ENCODE results near the gene USP24.
"Not testable (repeated sequence)": the region's sequence is repeated elsewhere in the genome, so short reads cannot be mapped to it uniquely, and the experiment has no call there.

USP24 gene

DNA sequence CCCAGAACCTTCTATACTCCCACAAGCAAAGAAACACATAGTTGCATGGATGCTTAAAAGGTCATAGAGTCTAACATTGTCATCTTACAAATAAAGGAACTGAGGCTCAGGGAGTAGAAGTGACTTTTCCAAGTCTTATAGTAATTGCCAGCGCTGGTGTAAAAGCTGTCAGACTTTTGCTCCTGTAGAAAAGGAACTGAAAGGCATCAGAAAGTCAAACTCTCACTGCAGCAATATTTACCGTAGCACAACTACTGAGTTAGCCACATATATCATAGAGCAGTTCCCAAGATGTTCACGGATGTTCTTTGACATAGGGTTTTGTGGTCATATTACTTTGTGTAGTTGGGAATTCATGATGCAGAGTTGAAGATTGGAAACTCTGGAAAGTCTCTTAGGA lies 16.6 kb upstream of the USP24 start:
- Histone ChIP-seq H3K36me3 (ENCODE audit: control insufficient read depth in 5 of 5, insufficient read depth in 5 of 5, low read length in 5 of 5) (no peaks in the 10 kb centered on the region), H3K9ac (ENCODE audit: low read length in 5 of 5) (no peak overlapping the region), H3K9me3 (ENCODE audit: control insufficient read depth in 5 of 5, low read length in 5 of 5) (no peaks in the 10 kb centered on the region), H3K27ac (ENCODE audit: low read depth, low read length) (no peak overlapping the region), H3K27me3 (ENCODE audit: control insufficient read depth in 5 of 5, insufficient read depth in 4 of 5, low read length in 5 of 5) (no peaks in the 10 kb centered on the region), H3K4me3 (ENCODE audit: low read depth in 1 of 5, low read length in 5 of 5) (no peak overlapping the region), H3K4me1 (ENCODE audit: control insufficient read depth in 5 of 5, insufficient read depth in 5 of 5, low read length in 5 of 5) (peaks cover 0 to 17% (median 8%) of the 10 kb centered on the region in 5 donors)

- Histone ChIP-seq H3K4me3 (ENCODE audit: low read depth in 1 of 5, low read length in 5 of 5) (no peak overlapping the region), H3K27me3 (ENCODE audit: control insufficient read depth in 5 of 5, insufficient read depth in 4 of 5, low read length in 5 of 5) (no peaks in the 10 kb centered on the region), H3K36me3 (ENCODE audit: control insufficient read depth in 5 of 5, insufficient read depth in 5 of 5, low read length in 5 of 5) (no peaks in the 10 kb centered on the region), H3K4me1 (ENCODE audit: control insufficient read depth in 5 of 5, insufficient read depth in 5 of 5, low read length in 5 of 5) (peaks cover 0 to 13% (median 8%) of the 10 kb centered on the region in 5 donors), H3K27ac (ENCODE audit: low read depth, low read length) (no peak overlapping the region), H3K9me3 (ENCODE audit: control insufficient read depth in 5 of 5, low read length in 5 of 5) (no peaks in the 10 kb centered on the region), H3K9ac (ENCODE audit: low read length in 5 of 5) (no peak overlapping the region)
Observed at GRCh38 chr1:55230659-55231058, 15.5 kb upstream of the USP24 start.

DNA sequence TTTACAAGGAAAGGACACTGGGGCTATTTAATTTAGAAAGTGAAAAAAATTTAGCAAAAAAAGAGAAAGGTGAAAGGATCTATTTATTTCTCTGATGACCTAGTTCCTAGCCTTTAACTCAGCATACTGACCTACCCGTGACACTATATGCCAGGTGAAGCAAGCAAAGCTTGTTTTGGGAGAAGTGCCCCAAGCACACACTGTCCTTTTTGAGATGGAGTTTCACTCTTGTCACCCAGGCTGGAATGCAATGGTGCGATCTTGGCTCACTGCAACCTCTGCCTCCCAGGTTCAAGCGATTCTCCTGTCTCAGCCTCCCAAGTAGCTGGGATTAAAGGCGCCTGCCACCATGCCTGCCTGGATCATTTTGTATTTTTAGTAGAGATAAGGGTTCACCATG lies 14.6 kb upstream of the USP24 start:
- H3K4me1 ChIP-seq (ENCODE audit: control insufficient read depth in 5 of 5, insufficient read depth in 5 of 5, low read length in 5 of 5); H3K27me3 ChIP-seq (ENCODE audit: control insufficient read depth in 5 of 5, insufficient read depth in 4 of 5, low read length in 5 of 5); H3K36me3 ChIP-seq (ENCODE audit: control insufficient read depth in 5 of 5, insufficient read depth in 5 of 5, low read length in 5 of 5); H3K27ac ChIP-seq (ENCODE audit: low read depth, low read length); H3K4me3 ChIP-seq (ENCODE audit: low read depth in 1 of 5, low read length in 5 of 5); H3K9me3 ChIP-seq (ENCODE audit: control insufficient read depth in 5 of 5, low read length in 5 of 5); H3K9ac ChIP-seq (ENCODE audit: low read length in 5 of 5): not testable (repeated sequence)

GRCh38 chr1:55225228-55225627 lies 10.1 kb upstream of the USP24 start:
- H3K36me3 ChIP-seq (ENCODE audit: control insufficient read depth in 5 of 5, insufficient read depth in 5 of 5, low read length in 5 of 5) = no peaks in the 10 kb centered on the region
- no peak overlapping the region for H3K27ac ChIP-seq (ENCODE audit: low read depth, low read length)
- no peak overlapping the region for H3K4me3 ChIP-seq (ENCODE audit: low read depth in 1 of 5, low read length in 5 of 5)
- H3K4me1 ChIP-seq (ENCODE audit: control insufficient read depth in 5 of 5, insufficient read depth in 5 of 5, low read length in 5 of 5) = no peaks in the 10 kb centered on the region
- H3K27me3 ChIP-seq (ENCODE audit: control insufficient read depth in 5 of 5, insufficient read depth in 4 of 5, low read length in 5 of 5) = no peaks in the 10 kb centered on the region
- H3K9ac ChIP-seq (ENCODE audit: low read length in 5 of 5) = no peak overlapping the region
- no peaks in the 10 kb centered on the region for H3K9me3 ChIP-seq (ENCODE audit: control insufficient read depth in 5 of 5, low read length in 5 of 5)

DNA sequence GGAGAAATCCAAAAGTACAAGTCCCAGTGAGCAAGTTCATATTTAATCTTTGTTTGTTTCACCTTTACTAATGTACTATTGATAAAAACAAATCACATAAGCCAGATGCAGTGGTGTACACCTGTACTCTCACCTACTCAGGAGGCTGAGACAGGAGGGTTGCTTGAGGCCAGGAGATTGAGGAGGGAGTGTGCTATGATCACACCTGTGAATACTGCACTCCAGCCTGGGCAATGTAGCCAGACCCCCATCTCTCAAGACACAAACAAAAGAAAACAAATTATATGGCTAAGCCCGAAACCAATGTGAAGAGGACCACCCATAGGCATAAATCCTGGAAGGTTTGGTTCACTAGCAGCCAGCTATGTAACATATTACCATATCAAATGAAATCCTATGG lies 9.6 kb upstream of the USP24 start:
- H3K9ac ChIP-seq (ENCODE audit: low read length in 5 of 5) = no peak overlapping the region
- H3K36me3 ChIP-seq (ENCODE audit: control insufficient read depth in 5 of 5, insufficient read depth in 5 of 5, low read length in 5 of 5) = no peaks in the 10 kb centered on the region
- no peak overlapping the region for H3K27ac ChIP-seq (ENCODE audit: low read depth, low read length)
- no peaks in the 10 kb centered on the region for H3K9me3 ChIP-seq (ENCODE audit: control insufficient read depth in 5 of 5, low read length in 5 of 5)
- H3K4me3 ChIP-seq (ENCODE audit: low read depth in 1 of 5, low read length in 5 of 5) = no peak overlapping the region
- H3K4me1 ChIP-seq (ENCODE audit: control insufficient read depth in 5 of 5, insufficient read depth in 5 of 5, low read length in 5 of 5) = no peaks in the 10 kb centered on the region
- no peaks in the 10 kb centered on the region for H3K27me3 ChIP-seq (ENCODE audit: control insufficient read depth in 5 of 5, insufficient read depth in 4 of 5, low read length in 5 of 5)

GRCh38 chr1:55222152-55222551 lies 7.0 kb upstream of the USP24 start:
- H3K36me3 ChIP-seq (ENCODE audit: control insufficient read depth in 5 of 5, insufficient read depth in 5 of 5, low read length in 5 of 5) = no peaks in the 10 kb centered on the region
- no peaks in the 10 kb centered on the region for H3K27me3 ChIP-seq (ENCODE audit: control insufficient read depth in 5 of 5, insufficient read depth in 4 of 5, low read length in 5 of 5)
- H3K4me1 ChIP-seq (ENCODE audit: control insufficient read depth in 5 of 5, insufficient read depth in 5 of 5, low read length in 5 of 5) = peaks cover 0 to 10% (median 9%) of the 10 kb centered on the region in 5 donors
- no peaks in the 10 kb centered on the region for H3K9me3 ChIP-seq (ENCODE audit: control insufficient read depth in 5 of 5, low read length in 5 of 5)
- H3K4me3 ChIP-seq (ENCODE audit: low read depth in 1 of 5, low read length in 5 of 5) = no peak overlapping the region
- no peak overlapping the region for H3K9ac ChIP-seq (ENCODE audit: low read length in 5 of 5)
- no peak overlapping the region for H3K27ac ChIP-seq (ENCODE audit: low read depth, low read length)

DNA sequence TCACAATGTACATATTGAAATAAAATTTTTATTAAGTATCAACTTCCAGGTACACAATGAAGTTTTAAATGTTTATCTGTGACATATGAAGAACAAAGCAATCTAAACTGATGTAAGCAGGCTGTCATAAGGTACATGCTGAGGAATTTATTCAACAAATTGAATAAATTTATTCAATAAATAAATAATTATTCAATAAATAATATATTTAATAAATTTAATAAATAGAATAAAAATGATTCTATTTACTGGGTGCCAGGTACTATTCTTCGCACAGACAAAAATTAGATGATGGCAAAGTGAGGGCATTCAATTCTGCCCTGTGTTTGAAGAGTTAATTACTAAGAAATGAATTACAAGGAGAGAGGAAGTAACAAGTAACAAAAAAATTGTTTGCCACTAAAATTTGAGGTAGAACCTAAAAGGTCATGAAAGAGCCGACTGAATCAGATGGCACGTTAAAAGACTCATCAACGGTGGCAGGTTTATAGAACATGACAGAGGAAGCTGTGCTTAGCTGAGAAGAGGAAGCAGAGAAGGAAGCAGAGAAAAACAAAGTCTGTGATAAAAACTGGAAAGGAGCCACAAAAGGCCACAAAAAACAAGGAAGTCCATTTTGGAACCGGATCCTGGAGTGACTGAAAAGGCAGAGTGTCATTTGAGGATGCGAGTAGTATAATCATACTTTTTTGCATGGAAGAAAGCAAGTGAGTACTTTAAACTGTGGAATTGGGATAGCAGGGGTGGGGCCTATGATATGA lies 2.2 kb upstream of the USP24 start:
- no peaks in the 10 kb centered on the region for H3K9me3 ChIP-seq (ENCODE audit: control insufficient read depth in 5 of 5, low read length in 5 of 5)
- no peaks in the 10 kb centered on the region for H3K36me3 ChIP-seq (ENCODE audit: control insufficient read depth in 5 of 5, insufficient read depth in 5 of 5, low read length in 5 of 5)
- H3K27ac ChIP-seq (ENCODE audit: low read depth, low read length) = peak overlapping the region; percentile 21
- peaks cover 3 to 44% (median 31%) of the 10 kb centered on the region in 5 donors for H3K4me1 ChIP-seq (ENCODE audit: control insufficient read depth in 5 of 5, insufficient read depth in 5 of 5, low read length in 5 of 5)
- no peak overlapping the region for H3K4me3 ChIP-seq (ENCODE audit: low read depth in 1 of 5, low read length in 5 of 5)
- H3K27me3 ChIP-seq (ENCODE audit: control insufficient read depth in 5 of 5, insufficient read depth in 4 of 5, low read length in 5 of 5) = no peaks in the 10 kb centered on the region
- H3K9ac ChIP-seq (ENCODE audit: low read length in 5 of 5) = peak overlapping the region in 1 of 5 donors; percentile 5

DNA sequence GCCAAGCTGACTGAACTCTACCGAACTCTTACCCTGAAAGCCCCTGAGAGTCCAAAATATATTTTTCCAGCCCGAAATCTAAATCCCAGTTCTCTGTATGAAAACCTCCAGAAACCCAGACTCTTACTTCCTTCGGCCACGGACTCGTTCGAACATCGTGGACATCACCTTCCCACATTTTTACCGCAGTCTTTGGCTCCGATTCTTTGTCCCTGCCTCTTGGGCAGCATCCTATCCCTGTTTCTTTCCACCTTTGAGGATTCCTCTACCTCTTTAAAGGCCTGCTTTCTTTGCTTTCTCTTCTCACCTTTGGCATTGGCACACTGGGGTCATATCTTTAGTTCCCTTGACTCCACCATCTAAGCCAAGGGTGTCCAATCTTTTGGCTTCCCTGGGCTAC lies 932 bp upstream of the USP24 start:
- Histone ChIP-seq H3K4me1 (ENCODE audit: control insufficient read depth in 5 of 5, insufficient read depth in 5 of 5, low read length in 5 of 5) (peaks cover 6 to 57% (median 44%) of the 10 kb centered on the region in 5 donors), H3K4me3 (ENCODE audit: low read depth in 1 of 5, low read length in 5 of 5) (peak overlapping the region; percentile 79 to 98 (median 89)), H3K27me3 (ENCODE audit: control insufficient read depth in 5 of 5, insufficient read depth in 4 of 5, low read length in 5 of 5) (no peaks in the 10 kb centered on the region), H3K27ac (ENCODE audit: low read depth, low read length) (peak overlapping the region; percentile 97), H3K9me3 (ENCODE audit: control insufficient read depth in 5 of 5, low read length in 5 of 5) (no peaks in the 10 kb centered on the region), H3K9ac (ENCODE audit: low read length in 5 of 5) (peak overlapping the region; percentile 84 to 99 (median 97)), H3K36me3 (ENCODE audit: control insufficient read depth in 5 of 5, insufficient read depth in 5 of 5, low read length in 5 of 5) (no peaks in the 10 kb centered on the region)

- Histone ChIP-seq H3K27me3 (ENCODE audit: control insufficient read depth in 5 of 5, insufficient read depth in 4 of 5, low read length in 5 of 5) (no peaks in the 10 kb centered on the region), H3K27ac (ENCODE audit: low read depth, low read length) (peak overlapping the region; percentile 97), H3K36me3 (ENCODE audit: control insufficient read depth in 5 of 5, insufficient read depth in 5 of 5, low read length in 5 of 5) (no peaks in the 10 kb centered on the region), H3K9me3 (ENCODE audit: control insufficient read depth in 5 of 5, low read length in 5 of 5) (no peaks in the 10 kb centered on the region), H3K4me1 (ENCODE audit: control insufficient read depth in 5 of 5, insufficient read depth in 5 of 5, low read length in 5 of 5) (peaks cover 6 to 69% (median 55%) of the 10 kb centered on the region in 5 donors), H3K9ac (ENCODE audit: low read length in 5 of 5) (peak overlapping the region; percentile 84 to 99 (median 95)), H3K4me3 (ENCODE audit: low read depth in 1 of 5, low read length in 5 of 5) (peak overlapping the region in 4 of 5 donors; percentile 84 to 98 (median 90))
Observed at GRCh38 chr1:55214934-55215193, 300 bp downstream of the USP24 start.

- H3K9me3 ChIP-seq (ENCODE audit: control insufficient read depth in 5 of 5, low read length in 5 of 5) = no peaks in the 10 kb centered on the region
- H3K36me3 ChIP-seq (ENCODE audit: control insufficient read depth in 5 of 5, insufficient read depth in 5 of 5, low read length in 5 of 5) = no peaks in the 10 kb centered on the region
- H3K27ac ChIP-seq (ENCODE audit: low read depth, low read length) = peak overlapping the region; percentile 97
- H3K4me3 ChIP-seq (ENCODE audit: low read depth in 1 of 5, low read length in 5 of 5) = peak overlapping the region; percentile 84 to 99 (median 91)
- peaks cover 6 to 73% (median 60%) of the 10 kb centered on the region in 5 donors for H3K4me1 ChIP-seq (ENCODE audit: control insufficient read depth in 5 of 5, insufficient read depth in 5 of 5, low read length in 5 of 5)
- peak overlapping the region; percentile 88 to 99 (median 96) for H3K9ac ChIP-seq (ENCODE audit: low read length in 5 of 5)
- no peaks in the 10 kb centered on the region for H3K27me3 ChIP-seq (ENCODE audit: control insufficient read depth in 5 of 5, insufficient read depth in 4 of 5, low read length in 5 of 5)
Observed at GRCh38 chr1:55214212-55214933, 791 bp downstream of the USP24 start.
